ENCODE measurements around the gene NPC1. TPM values are rescaled to one million over a fixed set of nuclear protein-coding genes. Genes with fewer than 3 reads are reported as not detected.

The NPC1 gene
- total and polyA plus RNA-seq, 11 donors, result 7.8 to 42.7 (median 16.8) TPM

GRCh38 chr18:23572012-23572411, 14.3 kb downstream of the NPC1 start:
- DNase-seq, result no peak
- H3K9me3 ChIP-seq, result no peaks in the 10 kb centered on the region
- intact Hi-C loops (cut with DNase I), result no loop called here
- H3K27ac ChIP-seq, result peak overlapping the region in 1 of 12 donors; percentile 50
- H3K4me1 ChIP-seq, result peaks cover 0 to 36% (median 23%) of the 10 kb centered on the region in 12 donors
- no peak for ATAC-seq
- H3K36me3 ChIP-seq, result peaks cover 0 to 76% (median 49%) of the 10 kb centered on the region in 9 donors
- WGBS, 4 donors, result 53 to 64% (median 61%) methylated on average over 2 of the region's 2 CpGs
- H3K4me3 ChIP-seq, result no peak overlapping the region
- H3K27me3 ChIP-seq, result no peaks in the 10 kb centered on the region
- TF ChIP-seq CTCF (IDR thresholded peaks at IDR 0.05) (no peak), POLR2A (IDR thresholded peaks at IDR 0.05) (no peak)

- Histone ChIP-seq H3K27ac (no peak overlapping the region), H3K36me3 (peaks cover 0 to 82% (median 58%) of the 10 kb centered on the region in 9 donors), H3K27me3 (no peaks in the 10 kb centered on the region), H3K4me3 (no peak overlapping the region), H3K9me3 (no peaks in the 10 kb centered on the region), H3K4me1 (peaks cover 0 to 36% (median 23%) of the 10 kb centered on the region in 12 donors)
- TF ChIP-seq CTCF (IDR thresholded peaks at IDR 0.05), result no peak
- no peak for TF ChIP-seq POLR2A (IDR thresholded peaks at IDR 0.05)
- WGBS, 4 donors, result 80 to 98% (median 90%) methylated on average over 3 of the region's 3 CpGs
- DNase-seq (no peak), ATAC-seq (no peak)
- intact Hi-C loops (cut with DNase I), result no loop called here
Observed at GRCh38 chr18:23570912-23571504, 15.3 kb downstream of the NPC1 start.

- WGBS, 4 donors, result 95 to 98% (median 97%) methylated on average over 5 of the region's 5 CpGs
- ATAC-seq, result no peak
- no peak for DNase-seq
Observed at GRCh38 chr18:23569299-23570063, 16.8 kb downstream of the NPC1 start.

More at GRCh38 chr18:23569299-23570063, 16.8 kb downstream of the NPC1 start:
- Histone ChIP-seq H3K4me1 (peaks cover 0 to 31% (median 14%) of the 10 kb centered on the region in 12 donors), H3K27ac (no peak overlapping the region), H3K27me3 (no peaks in the 10 kb centered on the region), H3K4me3 (no peak overlapping the region), H3K36me3 (peaks cover 0 to 90% (median 71%) of the 10 kb centered on the region in 9 donors), H3K9me3 (no peaks in the 10 kb centered on the region)
- TF ChIP-seq CTCF (IDR thresholded peaks at IDR 0.05), result no peak
- TF ChIP-seq POLR2A (IDR thresholded peaks at IDR 0.05), result no peak
- intact Hi-C loops (cut with DNase I), result no loop called here
